IPS DF 4.7 (cell line): ENCODE measurements around the gene CCDC87.
"Not testable (repeated sequence)": the region's sequence is repeated elsewhere in the genome, so short reads cannot be mapped to it uniquely, and the experiment has no call there.

Experiments
- DNase-seq: peaks from one replicate; pipeline ENCODE4 v3.0.0-alpha.2; 2013; ENCODE audit warnings: low spot score; ENCODE audit errors: extremely low read depth

Gene CCDC87

DNA sequence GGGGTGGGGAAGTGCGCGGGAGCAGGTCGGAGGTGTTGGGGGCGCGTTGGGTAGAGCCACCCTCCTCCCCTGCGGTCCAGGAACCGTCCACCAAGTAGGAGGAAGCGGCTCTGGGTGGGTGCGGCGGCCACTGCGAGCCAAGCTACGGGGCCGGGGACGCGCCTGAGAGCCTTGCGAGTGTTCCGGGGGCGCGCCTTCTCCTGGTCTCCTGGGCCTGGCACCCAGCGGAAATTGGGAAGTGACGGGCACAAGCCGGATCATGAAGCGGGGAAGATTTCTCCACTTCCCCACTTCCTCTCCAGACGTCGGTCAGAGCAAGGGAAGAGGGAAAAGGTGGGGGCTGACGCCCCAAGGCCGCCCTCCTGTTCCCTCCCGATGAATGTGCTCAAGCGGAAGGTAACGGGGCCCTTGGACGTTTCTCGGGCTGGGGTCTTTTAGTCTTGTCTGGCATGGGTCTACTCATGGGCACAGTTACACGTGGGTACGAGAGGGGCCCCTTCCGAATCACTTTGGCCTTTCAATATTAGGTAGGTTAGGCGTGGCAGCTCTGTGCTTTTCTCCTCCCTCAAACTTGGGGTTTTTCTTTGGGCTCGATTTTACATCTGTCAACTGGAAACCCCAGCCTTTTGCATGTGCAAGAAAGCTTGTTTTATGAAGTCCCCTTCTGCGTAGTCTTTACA lies 24.4 kb upstream of the CCDC87 start:
- no peak for DNase-seq

- DNase-seq: peak; percentile 97
Measured at GRCh38 chr11:66616379-66617154, 23.7 kb upstream of the CCDC87 start, which contains the start of gene RBM14. Gene RBM14, plus strand, starts transcription at chr11:66616630. Its CDS starts 91 bp downstream, at chr11:66616721.

GRCh38 chr11:66614073-66614472 lies 21.2 kb upstream of the CCDC87 start:
- DNase-seq: no peak

DNA sequence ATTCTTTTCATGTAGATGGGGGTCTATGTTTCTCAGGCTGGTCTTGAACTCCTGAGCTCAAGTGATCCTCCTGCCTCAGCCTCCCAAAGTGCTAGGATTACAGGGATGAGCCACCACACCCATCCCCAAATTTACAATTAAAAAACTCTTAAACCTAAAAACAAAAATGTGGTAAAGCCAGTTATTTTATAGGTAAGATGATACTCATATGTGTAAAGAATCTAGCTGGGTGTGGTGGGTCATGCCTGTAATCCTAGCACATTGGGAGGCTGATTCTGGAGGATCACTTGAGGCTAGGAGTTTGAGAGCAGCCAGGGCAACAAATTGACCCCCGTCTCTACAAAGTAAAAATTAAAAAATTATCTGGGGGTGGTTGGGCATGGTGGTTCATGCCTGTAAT lies 19.6 kb upstream of the CCDC87 start:
- no peak for DNase-seq

DNA sequence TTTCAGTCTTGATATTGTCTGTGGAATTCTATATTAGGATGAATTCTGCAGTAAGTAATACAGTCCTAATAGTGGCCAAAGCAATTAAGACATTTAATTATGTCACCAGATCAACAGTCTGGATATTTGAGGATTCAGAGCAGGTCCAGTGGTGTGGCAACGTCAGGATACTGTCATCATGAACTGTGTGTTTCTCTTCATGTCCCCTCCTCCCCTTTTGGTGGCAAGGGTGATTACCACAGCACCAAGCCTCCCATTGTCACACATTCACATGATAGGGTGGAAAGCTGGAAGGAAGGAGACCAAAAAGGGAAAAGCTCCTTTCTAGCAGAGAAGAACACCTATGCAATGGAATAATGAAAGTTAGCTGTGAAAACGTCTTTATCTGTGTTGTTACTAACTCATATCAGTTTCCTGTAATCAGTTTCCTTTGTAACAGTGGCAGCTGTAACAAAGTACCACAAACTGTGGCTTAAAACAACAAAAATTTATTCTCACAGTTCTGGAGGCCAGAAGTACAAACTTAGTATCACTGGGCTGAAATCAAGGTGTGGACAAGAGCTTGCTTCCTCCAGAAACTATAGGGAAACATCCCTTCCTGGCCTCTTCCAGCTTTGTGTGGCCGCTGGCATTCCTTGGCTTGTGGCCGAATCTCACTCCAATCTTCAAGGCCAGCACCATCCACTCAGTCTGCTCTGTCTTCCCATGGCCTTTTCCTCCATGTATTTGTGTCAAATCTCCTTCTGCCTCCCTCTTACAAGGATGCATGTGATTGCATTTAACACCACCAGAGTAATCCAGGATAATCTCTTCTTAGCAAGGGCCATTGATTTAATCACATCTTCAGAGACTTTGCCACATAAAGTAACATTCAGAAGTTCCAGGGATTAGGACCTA lies 17.1 kb upstream of the CCDC87 start:
- no peak for DNase-seq

DNA sequence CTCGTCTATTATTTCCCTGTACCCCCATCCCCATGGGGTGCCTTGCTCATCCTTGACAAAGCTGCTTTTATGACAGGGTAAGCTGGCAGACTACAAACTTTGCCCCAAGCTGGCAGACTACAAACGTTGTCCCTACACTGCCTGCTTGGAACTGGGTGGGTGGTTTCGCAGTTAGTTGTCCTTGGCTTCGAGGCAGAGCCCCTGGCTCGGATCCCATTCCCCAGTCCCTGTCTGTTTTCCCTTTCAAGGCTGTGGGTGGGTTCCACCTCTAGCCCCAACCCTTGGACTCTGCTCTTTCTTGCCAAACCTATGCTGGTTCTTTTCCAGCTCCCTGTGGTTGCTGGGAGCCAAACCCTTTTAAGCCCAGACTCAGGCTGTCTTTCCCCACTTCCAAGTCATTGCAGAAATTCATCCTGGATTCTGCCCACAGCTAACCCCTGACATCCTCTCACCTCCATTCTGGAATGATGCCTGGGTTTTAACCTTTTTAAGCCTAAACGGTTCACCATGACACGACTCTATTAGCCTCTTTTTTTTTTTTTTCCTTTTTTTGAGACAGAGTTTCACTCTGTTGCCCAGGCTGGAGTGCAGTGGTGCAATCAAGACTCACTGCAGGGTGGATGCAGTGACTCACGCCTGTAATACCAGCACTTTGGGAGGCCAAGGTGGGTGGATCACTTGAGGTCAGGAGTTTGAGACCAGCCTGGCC lies 14.4 kb upstream of the CCDC87 start:
- DNase-seq: no peak

DNA sequence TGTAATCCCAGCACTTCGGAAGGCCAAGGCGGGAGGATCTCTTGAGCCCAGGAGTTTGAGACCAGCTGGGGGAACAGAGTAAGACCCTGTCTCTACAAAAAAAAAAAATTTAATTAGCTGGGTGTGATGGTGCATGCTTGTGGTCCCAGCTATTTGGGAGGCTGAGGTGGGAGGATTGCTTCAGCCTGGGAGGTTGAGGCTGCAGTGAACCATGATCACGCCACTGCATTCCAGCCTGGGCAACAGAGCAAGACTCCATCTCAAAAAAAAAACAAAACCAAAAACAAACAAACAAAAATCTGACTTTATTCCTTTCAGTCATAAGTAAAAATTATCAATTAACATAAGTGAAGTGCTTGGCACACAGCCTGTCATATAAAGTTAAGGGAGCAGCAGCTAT lies 13.7 kb upstream of the CCDC87 start:
- not testable (repeated sequence) for DNase-seq

- no peak for DNase-seq
Measured at GRCh38 chr11:66604155-66604554, 11.3 kb upstream of the CCDC87 start.

GRCh38 chr11:66603072-66603471 lies 10.2 kb upstream of the CCDC87 start:
- no peak for DNase-seq

- DNase-seq: no peak
Measured at GRCh38 chr11:66600631-66601233, 7.9 kb upstream of the CCDC87 start.

GRCh38 chr11:66600219-66600618 lies 7.4 kb upstream of the CCDC87 start:
- no peak for DNase-seq

DNA sequence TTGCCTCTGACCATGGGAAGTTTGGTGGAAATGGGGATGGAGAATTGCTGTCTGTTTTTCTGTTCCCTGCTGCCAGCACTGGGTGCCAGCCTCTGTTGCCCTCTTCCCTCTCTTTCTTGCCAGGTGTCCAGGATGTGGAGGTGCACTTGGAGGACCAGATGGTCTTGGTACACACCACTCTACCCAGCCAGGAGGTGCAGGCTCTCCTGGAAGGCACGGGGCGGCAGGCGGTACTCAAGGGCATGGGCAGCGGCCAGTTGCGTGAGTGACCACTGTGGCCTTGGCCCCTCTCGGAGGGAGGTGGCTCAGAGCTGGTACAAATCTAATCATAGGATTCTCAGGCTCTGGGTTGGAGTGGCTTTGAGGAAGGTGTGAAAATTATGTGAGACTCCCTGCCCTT lies 6.1 kb upstream of the CCDC87 start:
- no peak for DNase-seq

DNA sequence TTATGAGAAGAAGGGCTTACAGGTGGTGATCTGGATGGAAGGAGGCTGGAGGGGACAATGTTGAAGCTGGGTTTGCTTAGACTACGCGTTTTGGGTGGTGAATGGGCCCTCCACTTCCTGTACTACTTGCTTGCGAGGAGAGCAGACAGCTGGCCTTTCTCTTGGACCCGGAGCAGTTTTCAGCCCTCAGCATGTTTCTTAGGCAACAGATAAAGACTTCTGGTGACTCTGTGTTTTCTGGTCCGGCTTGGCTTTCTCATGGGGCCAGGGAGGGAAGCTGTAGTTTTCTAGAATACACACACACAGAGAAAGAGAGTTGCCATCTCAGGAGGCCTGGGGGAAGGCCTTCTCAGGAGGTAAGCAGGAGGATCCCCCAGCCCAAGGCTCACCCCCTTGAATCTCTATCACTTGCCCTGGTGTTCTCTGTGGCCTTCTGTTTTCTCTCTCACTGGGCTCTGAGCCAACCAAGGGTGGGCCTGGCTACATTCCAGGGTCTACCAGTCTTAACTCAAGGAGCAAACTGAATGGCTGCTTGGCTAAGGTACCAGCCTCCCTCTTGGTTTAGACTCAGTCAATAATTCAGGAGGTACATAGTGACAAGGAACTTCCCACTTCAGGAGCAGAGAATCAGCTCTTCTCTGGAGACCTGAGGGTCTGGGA lies 2.5 kb upstream of the CCDC87 start:
- DNase-seq: no peak

GRCh38 chr11:66593650-66594049 lies 787 bp upstream of the CCDC87 start:
- no peak for DNase-seq

DNA sequence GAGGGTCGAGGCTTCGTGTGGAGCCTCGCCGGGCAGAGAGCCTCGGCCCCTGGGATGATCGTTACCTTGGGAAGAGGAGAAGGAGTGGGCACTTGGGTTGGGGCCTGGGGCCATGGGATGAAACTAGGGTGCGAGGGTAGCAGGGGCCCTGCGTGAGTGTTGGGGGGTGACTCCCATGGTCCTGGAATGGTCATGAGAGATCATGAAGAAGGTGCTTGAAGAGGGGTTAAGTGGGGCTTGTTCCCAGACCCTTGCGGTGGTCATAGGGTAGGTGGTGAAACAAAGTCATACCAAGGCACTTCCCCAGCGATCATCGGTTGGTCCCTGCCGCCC lies 406 bp upstream of the CCDC87 start:
- DNase-seq: no peak

- no peak for DNase-seq
Measured at GRCh38 chr11:66591175-66591574, 1.7 kb downstream of the CCDC87 start.

DNA sequence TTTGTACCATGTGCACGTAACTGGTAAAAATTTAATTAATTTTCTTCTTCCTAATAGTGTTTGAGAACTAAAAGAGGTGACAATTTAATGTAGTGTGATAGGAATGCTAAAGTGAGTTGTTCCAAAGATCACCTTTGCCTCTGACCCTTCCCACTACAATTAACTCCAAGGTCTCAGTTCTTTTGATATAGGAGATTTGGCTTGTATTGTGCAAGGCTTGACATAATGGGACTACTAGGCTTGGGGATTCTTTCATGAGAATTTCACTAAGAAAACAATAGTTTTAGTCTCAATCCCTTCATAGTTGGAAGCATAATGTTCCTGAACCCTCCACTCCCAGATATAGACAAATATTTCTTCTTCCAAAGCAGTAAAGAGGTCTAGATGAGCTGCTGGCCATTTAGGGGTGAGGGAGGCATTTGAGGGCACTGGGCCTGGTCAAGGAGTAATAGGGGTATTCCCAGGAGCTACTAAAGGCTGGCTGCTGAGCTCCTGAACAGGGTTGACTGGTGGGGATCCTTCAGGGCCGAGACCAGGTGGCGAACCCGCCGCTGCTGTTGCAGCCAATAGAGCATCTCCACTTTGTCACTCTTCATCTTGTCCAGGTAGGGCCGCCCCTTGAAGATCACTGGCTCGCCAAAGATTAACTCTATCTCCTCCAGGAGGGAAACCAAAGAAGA lies 2.7 kb downstream of the CCDC87 start:
- no peak for DNase-seq

- DNase-seq: not testable (repeated sequence)
Measured at GRCh38 chr11:66589315-66589714, 3.5 kb downstream of the CCDC87 start.

DNA sequence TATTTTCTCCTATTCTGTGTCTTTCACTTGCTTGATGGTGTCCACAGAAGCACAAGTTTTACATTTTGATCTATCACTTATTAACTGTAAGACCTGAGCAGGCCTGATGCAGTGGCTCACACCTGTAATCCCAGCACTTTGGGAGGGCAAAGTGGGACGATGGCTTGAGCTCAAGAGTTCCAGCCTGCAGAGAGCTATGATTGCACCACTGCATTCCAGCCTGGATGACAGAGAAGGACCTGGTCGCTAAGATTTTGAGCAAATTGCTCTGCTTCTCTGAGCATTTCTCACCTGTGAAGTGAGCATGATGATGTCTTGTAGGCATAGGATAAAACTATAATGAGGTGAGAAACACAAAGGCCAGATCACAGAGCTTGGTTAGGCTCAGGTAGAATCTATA lies 6.7 kb downstream of the CCDC87 start:
- DNase-seq: no peak

GRCh38 chr11:66585447-66585846 lies 7.4 kb downstream of the CCDC87 start:
- not testable (repeated sequence) for DNase-seq
